Fibroblast of lung (primary cell): ENCODE measurements around the gene PREB. TPM values are rescaled to one million over a fixed set of nuclear protein-coding genes. Genes with fewer than 3 reads are reported as not detected.

ENCODE experiments used
- DNase-seq, 2 donors: peaks; one replicate each; pipeline versions ENCODE4 v3.0.0 to v3.0.0-alpha.2; 2010; ENCODE audit warnings: low read depth in 2 of 2
- H2AFZ ChIP-seq: 2 replicates; pipeline ENCODE4 v1.5.1; 2012; ENCODE audit warnings: low read length, control low read depth, inconsistent platforms
- H3K27ac ChIP-seq: 2 replicates; pipeline ENCODE4 v1.5.1; 2011; ENCODE audit warnings: low read length, control low read depth; ENCODE audit not compliant: insufficient read depth
- H3K27me3 ChIP-seq: 2 replicates; pipeline ENCODE4 v1.5.1; 2011; ENCODE audit warnings: mild to moderate bottlenecking, low read length; ENCODE audit not compliant: control insufficient read depth, insufficient read depth
- H3K36me3 ChIP-seq: 2 replicates; pipeline ENCODE4 v1.5.1; 2011; ENCODE audit warnings: low read length; ENCODE audit not compliant: control insufficient read depth, insufficient read depth
- H3K4me1 ChIP-seq: 2 replicates; pipeline ENCODE4 v1.5.1; 2011; ENCODE audit warnings: low read length; ENCODE audit not compliant: control insufficient read depth, insufficient read depth; ENCODE audit errors: extremely low read depth
- H3K4me2 ChIP-seq: 2 replicates; pipeline ENCODE4 v1.5.1; 2011; ENCODE audit warnings: low read length, control low read depth; ENCODE audit not compliant: insufficient read depth; ENCODE audit errors: extremely low read depth
- H3K4me3 ChIP-seq, 4 experiments: fragments of 200-600 bp in 1 of 4; sonication (generic) in 1 of 4; replicated peaks in 1 of 4; 2 replicates each; pipeline ENCODE4 v1.5.1; 2011 to 2016; ENCODE audit warnings: low read length in 4 of 4, low read depth in 3 of 4, mild to moderate bottlenecking in 3 of 4, control low read depth in 2 of 4, inconsistent platforms in 1 of 4, mixed read lengths in 1 of 4; ENCODE audit not compliant: insufficient read depth in 1 of 4; ENCODE audit errors: control extremely low read depth in 1 of 4
- H3K79me2 ChIP-seq: 2 replicates; pipeline ENCODE4 v1.5.1; 2012; ENCODE audit warnings: mild to moderate bottlenecking, low read length, inconsistent platforms; ENCODE audit not compliant: control insufficient read depth, insufficient read depth
- H3K9ac ChIP-seq: 2 replicates; pipeline ENCODE4 v1.5.1; 2011; ENCODE audit warnings: mild to moderate bottlenecking, low read length, control low read depth; ENCODE audit not compliant: insufficient read depth
- H3K9me3 ChIP-seq: 2 replicates; pipeline ENCODE4 v1.5.1; 2012; ENCODE audit warnings: low read depth, low read length; ENCODE audit not compliant: control insufficient read depth, insufficient read depth
- H4K20me1 ChIP-seq: 2 replicates; pipeline ENCODE4 v1.5.1; 2011; ENCODE audit warnings: low read length; ENCODE audit not compliant: control insufficient read depth, insufficient read depth; ENCODE audit errors: extremely low read depth
- CTCF ChIP-seq, 2 donors: IDR thresholded peaks in 1 of 2; conservative IDR thresholded peaks in 1 of 2; 1 replicate in 1 of 2; 2 replicates in 1 of 2; pipeline ENCODE4 v1.5.1; 2011 to 2012; ENCODE audit warnings: low read length in 2 of 2, control low read depth in 1 of 2, inconsistent platforms in 1 of 2, low read depth in 1 of 2, mild to moderate bottlenecking in 1 of 2
- EZH2 ChIP-seq: IDR thresholded peaks from 2 replicates; pipeline ENCODE4 v1.5.1; 2012; ENCODE audit warnings: low read length, control low read depth, mild to moderate bottlenecking; ENCODE audit errors: missing control alignments
- polyA minus RNA-seq: library from RNA; depleted of rRNA, polyadenylated mRNA; stranded (reverse); fragments of >200 nt; gene quantifications from 2 replicates; pipeline ENCODE4 v1.2.3, GENCODE V29; 2011; ENCODE audit warnings: low replicate concordance
- polyA plus RNA-seq, 2 donors: library from polyadenylated mRNA; depleted of rRNA in 1 of 2; stranded (reverse) in 1 of 2; unstranded in 1 of 2; fragments of >200 nt; gene quantifications; 2 replicates each; pipeline ENCODE4 v1.2.1, GENCODE V29; 2011 to 2012; ENCODE audit warnings: missing spikeins in 1 of 2
- total RNA-seq: library from RNA; depleted of rRNA; stranded (reverse); fragments of >200 nt; gene quantifications from 2 replicates; pipeline ENCODE4 v1.2.1, GENCODE V29; 2014

The PREB gene, protein sequence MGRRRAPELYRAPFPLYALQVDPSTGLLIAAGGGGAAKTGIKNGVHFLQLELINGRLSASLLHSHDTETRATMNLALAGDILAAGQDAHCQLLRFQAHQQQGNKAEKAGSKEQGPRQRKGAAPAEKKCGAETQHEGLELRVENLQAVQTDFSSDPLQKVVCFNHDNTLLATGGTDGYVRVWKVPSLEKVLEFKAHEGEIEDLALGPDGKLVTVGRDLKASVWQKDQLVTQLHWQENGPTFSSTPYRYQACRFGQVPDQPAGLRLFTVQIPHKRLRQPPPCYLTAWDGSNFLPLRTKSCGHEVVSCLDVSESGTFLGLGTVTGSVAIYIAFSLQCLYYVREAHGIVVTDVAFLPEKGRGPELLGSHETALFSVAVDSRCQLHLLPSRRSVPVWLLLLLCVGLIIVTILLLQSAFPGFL
- total RNA-seq (36.0 and 39.8 TPM in 2 replicates), polyA plus RNA-seq (42.9 and 48.5 TPM in 2 replicates), polyA minus RNA-seq (113 and 172 TPM in 2 replicates)
- polyA plus RNA-seq (2012), result 36.3 and 46.3 TPM in 2 replicates

DNA sequence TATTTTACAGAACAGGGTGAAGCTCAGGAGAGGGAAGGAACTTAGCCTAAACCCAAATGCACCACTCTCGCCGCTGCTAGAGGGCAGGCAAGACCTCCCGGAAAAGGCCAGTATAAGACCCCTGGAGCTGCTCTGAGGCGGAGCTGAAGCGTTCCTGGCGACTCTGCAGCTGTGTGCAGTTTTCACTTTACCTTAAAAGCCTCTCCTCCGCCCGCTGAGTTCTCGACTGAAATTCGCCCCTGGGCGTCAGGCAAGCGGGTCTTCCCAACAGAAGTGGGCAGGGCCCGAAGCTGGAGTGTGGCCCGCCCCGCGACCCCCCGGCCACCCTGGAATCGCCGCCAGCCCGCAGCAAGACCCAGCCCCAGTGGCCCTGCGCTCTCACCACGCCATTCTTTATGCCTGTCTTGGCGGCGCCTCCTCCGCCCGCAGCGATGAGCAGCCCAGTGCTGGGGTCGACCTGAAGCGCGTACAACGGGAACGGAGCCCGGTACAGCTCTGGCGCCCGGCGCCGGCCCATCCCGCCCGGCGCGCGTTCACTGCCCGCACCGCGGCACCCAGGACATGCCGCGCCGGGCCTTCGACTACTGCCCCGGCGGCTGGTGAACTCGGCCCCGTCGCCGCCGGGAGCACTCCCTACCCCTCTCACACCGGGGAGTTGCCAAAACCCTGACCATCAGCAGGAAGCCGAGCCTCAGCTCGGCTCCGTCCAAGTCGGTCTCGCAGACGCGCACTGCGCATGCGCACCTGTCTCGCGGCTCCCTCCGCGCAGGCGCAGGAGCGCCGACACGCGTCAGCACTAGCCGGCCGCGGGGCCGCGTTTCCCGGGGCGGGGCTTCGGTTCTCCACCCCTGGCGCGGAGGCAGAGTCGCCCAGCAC lies at the start of gene PREB:
Gene PREB (minus strand): TSS at position 732 of the 876 bp plus-strand sequence. CDS start 215 bp downstream, at position 517.
- Histone ChIP-seq H3K9ac (peak within 1 kb of the TSS; percentile 90), H3K4me1 (peaks cover 4% of the 10 kb centered on the region), H3K36me3 (peaks cover 18% of the 10 kb centered on the region), H3K27me3 (no peaks in the 10 kb centered on the region), H3K4me3 (peak within 1 kb of the TSS; percentile 87 to 98 (median 96)), H3K9me3 (no peaks in the 10 kb centered on the region), H3K27ac (peak within 1 kb of the TSS; percentile 82), H2AFZ (peak within 1 kb of the TSS; percentile 82), H3K79me2 (peaks cover 15% of the 10 kb centered on the region), H3K4me2 (peak within 1 kb of the TSS; percentile 97), H4K20me1 (no peaks in the 10 kb centered on the region)
- peak; percentile 41 to 55 for TF ChIP-seq CTCF (conservative IDR thresholded peaks at IDR 0.05 in 1 of 2, IDR thresholded peaks at IDR 0.05 in 1 of 2; ENCODE audit: low read depth in 1 of 2, low read length in 2 of 2)
- no peak for TF ChIP-seq EZH2
- peak; percentile 85 to 94 for DNase-seq

DNA sequence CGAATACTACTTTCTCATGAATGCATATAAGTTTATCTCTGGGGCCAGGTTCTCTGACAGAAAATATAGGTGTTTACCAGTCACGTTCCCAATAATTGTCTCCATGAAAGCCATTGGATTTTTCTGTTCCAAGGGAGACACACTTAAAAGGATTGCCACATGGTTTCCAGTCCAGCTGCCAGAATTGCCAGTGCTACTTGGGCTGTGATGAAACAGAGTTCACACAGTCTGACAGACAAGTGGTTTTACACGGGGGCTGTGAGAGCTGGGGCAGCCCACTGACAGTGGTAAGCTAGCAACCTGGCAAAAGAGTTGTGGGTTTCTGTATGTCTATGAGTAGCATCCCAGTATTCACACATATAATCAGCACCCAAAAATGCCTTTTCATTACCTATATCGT lies 49.7 kb upstream of the PREB start:
- Histone ChIP-seq H3K27ac (no peak overlapping the region), H3K36me3 (no peaks in the 10 kb centered on the region), H3K4me1 (peaks cover 10% of the 10 kb centered on the region), H3K9ac (no peak overlapping the region), H3K27me3 (peaks cover 10% of the 10 kb centered on the region), H3K9me3 (no peaks in the 10 kb centered on the region), H4K20me1 (no peaks in the 10 kb centered on the region), H3K79me2 (no peaks in the 10 kb centered on the region), H3K4me2 (no peak overlapping the region), H2AFZ (no peak overlapping the region), H3K4me3 (no peak overlapping the region)
- TF ChIP-seq EZH2, result no peak
- no peak for TF ChIP-seq CTCF (conservative IDR thresholded peaks at IDR 0.05 in 1 of 2, IDR thresholded peaks at IDR 0.05 in 1 of 2; ENCODE audit: low read depth in 1 of 2, low read length in 2 of 2)
- DNase-seq, result peak in 1 of 2 donors; percentile 43

DNA sequence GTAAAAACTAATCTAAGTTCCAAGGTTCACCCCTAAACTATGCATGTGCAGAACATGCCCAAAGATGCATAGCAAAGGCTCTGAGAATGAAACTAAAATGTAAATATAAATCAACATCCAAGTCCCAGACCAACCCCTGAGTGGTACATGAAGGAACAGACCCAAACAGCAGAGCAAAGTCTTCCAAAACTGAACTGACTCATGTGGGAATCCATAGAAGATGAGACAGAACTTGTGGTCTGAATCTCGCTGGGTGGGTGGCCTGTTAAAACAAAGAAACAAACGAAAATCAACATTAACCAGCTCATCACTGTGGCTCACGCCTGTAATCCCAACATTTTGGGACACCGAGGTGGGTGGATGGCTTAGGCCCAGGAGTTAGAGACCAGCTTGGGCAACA lies 47.9 kb upstream of the PREB start:
- TF ChIP-seq CTCF (conservative IDR thresholded peaks at IDR 0.05 in 1 of 2, IDR thresholded peaks at IDR 0.05 in 1 of 2; ENCODE audit: low read depth in 1 of 2, low read length in 2 of 2) (no peak), EZH2 (no peak)
- peak overlapping the region; percentile 18 for H3K4me2 ChIP-seq
- no peaks in the 10 kb centered on the region for H3K79me2 ChIP-seq
- no peak overlapping the region for H2AFZ ChIP-seq
- H3K9me3 ChIP-seq, result no peaks in the 10 kb centered on the region
- peak; percentile 43 to 51 for DNase-seq
- peaks cover 8% of the 10 kb centered on the region for H3K27me3 ChIP-seq
- H3K36me3 ChIP-seq, result no peaks in the 10 kb centered on the region
- H3K4me1 ChIP-seq, result peaks cover 10% of the 10 kb centered on the region
- no peak overlapping the region for H3K27ac ChIP-seq
- no peak overlapping the region for H3K4me3 ChIP-seq
- H3K9ac ChIP-seq, result no peak overlapping the region
- H4K20me1 ChIP-seq, result no peaks in the 10 kb centered on the region
